Measurements from ENCODE around the gene ZKSCAN3.

DNA sequence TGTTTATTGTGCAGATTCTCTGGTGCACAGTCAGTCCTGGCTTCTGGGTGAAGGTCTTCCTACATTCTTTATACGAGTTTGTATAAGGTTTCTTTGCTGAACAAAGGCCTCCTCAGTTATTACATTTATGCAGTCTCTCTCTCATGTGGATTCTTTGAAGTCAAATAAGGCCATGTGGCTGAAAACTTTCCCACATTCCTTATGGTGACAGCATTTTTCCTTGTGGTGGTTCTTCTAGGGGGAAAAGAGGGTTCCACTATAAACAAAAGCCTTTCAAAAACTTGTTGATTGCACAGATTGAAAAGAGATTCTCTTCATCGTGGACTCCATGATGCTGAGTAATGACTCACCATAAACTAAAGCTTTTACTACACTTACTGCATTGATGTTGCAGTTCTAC is 30.6 kb downstream of the ZKSCAN3 start:
- TF ChIP-seq, protein P1, sequence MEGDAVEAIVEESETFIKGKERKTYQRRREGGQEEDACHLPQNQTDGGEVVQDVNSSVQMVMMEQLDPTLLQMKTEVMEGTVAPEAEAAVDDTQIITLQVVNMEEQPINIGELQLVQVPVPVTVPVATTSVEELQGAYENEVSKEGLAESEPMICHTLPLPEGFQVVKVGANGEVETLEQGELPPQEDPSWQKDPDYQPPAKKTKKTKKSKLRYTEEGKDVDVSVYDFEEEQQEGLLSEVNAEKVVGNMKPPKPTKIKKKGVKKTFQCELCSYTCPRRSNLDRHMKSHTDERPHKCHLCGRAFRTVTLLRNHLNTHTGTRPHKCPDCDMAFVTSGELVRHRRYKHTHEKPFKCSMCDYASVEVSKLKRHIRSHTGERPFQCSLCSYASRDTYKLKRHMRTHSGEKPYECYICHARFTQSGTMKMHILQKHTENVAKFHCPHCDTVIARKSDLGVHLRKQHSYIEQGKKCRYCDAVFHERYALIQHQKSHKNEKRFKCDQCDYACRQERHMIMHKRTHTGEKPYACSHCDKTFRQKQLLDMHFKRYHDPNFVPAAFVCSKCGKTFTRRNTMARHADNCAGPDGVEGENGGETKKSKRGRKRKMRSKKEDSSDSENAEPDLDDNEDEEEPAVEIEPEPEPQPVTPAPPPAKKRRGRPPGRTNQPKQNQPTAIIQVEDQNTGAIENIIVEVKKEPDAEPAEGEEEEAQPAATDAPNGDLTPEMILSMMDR (optimal IDR thresholded peaks at IDR 0.05 in 1 of 3, IDR thresholded peaks at IDR 0.05 in 1 of 3, conservative IDR thresholded peaks at IDR 0.05 in 1 of 3; ENCODE audit: extremely low read depth in 1 of 3, insufficient read depth in 2 of 3, low read length in 3 of 3) = no peak
- TF ChIP-seq EZH2 (IDR thresholded peaks at IDR 0.05; ENCODE audit: low read length) = no peak

Measured in keratinocyte (primary cell).